NCI-H1436 (cell line): ENCODE data around the gene KCNA5.

Experiments used
- DNase-seq: peaks from one replicate; lab custom pipeline; 2025; lab: John Stamatoyannopoulos, UW

KCNA5 gene

GRCh38 chr12:5064913-5065490, 21.3 kb downstream of the KCNA5 start:
- DNase-seq = no peak

GRCh38 chr12:5066251-5066650, 22.6 kb downstream of the KCNA5 start:
- DNase-seq = no peak

GRCh38 chr12:5068126-5068525, 24.4 kb downstream of the KCNA5 start:
- no peak for DNase-seq

- no peak for DNase-seq
Measured at GRCh38 chr12:5068619-5069018, 24.9 kb downstream of the KCNA5 start.

- no peak for DNase-seq
Measured at GRCh38 chr12:5070090-5070489, 26.4 kb downstream of the KCNA5 start.

- DNase-seq = no peak
Measured at GRCh38 chr12:5071496-5071895, 27.8 kb downstream of the KCNA5 start.

- no peak for DNase-seq
Measured at GRCh38 chr12:5072311-5072710, 28.6 kb downstream of the KCNA5 start.

- no peak for DNase-seq
Measured at GRCh38 chr12:5073054-5073453, 29.4 kb downstream of the KCNA5 start.

- DNase-seq = no peak
Measured at GRCh38 chr12:5073853-5074252, 30.2 kb downstream of the KCNA5 start.

- DNase-seq = no peak
Measured at GRCh38 chr12:5076761-5077160, 33.1 kb downstream of the KCNA5 start.

- no peak for DNase-seq
Measured at GRCh38 chr12:5078423-5078822, 34.7 kb downstream of the KCNA5 start.

- DNase-seq = no peak
Measured at GRCh38 chr12:5081016-5081415, 37.3 kb downstream of the KCNA5 start.

- DNase-seq = peak; percentile 11
Measured at GRCh38 chr12:5083955-5084849, 40.5 kb downstream of the KCNA5 start.

GRCh38 chr12:5085896-5086295, 42.2 kb downstream of the KCNA5 start:
- no peak for DNase-seq

GRCh38 chr12:5087831-5088554, 44.3 kb downstream of the KCNA5 start:
- no peak for DNase-seq

GRCh38 chr12:5088586-5089264, 45.0 kb downstream of the KCNA5 start:
- DNase-seq = no peak

GRCh38 chr12:5094551-5094950, 50.9 kb downstream of the KCNA5 start:
- no peak for DNase-seq

GRCh38 chr12:5094986-5095385, 51.3 kb downstream of the KCNA5 start:
- DNase-seq = no peak
